WERI-Rb-1 (cell line): ENCODE measurements around the gene CAMTA1.

Experiments used
- DNase-seq: peaks from one replicate; pipeline ENCODE4 v3.0.0-alpha.2; 2020
- H3K27ac ChIP-seq: fragments of 250-450 bp; sonication (Bioruptor Pico); 2 replicates; pipeline ENCODE4 v1.5.1; 2020; ENCODE audit warnings: mild to moderate bottlenecking, moderate library complexity
- H3K27me3 ChIP-seq: fragments of 250-450 bp; sonication (Bioruptor Pico); 2 replicates; pipeline ENCODE4 v1.5.1; 2021; ENCODE audit warnings: mild to moderate bottlenecking, low read depth, moderate library complexity; ENCODE audit not compliant: insufficient read depth, severe bottlenecking
- H3K36me3 ChIP-seq: fragments of 250-450 bp; sonication (Bioruptor Pico); 2 replicates; pipeline ENCODE4 v1.5.1; 2020; ENCODE audit warnings: mild to moderate bottlenecking, moderate library complexity
- H3K4me3 ChIP-seq: 2 replicates; pipeline ENCODE4 v1.5.1; 2011; ENCODE audit warnings: low read depth, mild to moderate bottlenecking, control low read depth, low read length
- H3K9me3 ChIP-seq: fragments of 250-450 bp; sonication (Bioruptor Pico); 2 replicates; pipeline ENCODE4 v1.5.1; 2021; ENCODE audit warnings: mild to moderate bottlenecking, moderate library complexity; ENCODE audit not compliant: severe bottlenecking
- CTCF ChIP-seq: IDR thresholded peaks from 2 replicates; pipeline ENCODE4 v1.5.1; 2011; ENCODE audit warnings: low read depth, mild to moderate bottlenecking, control low read depth, inconsistent platforms, low read length

Gene CAMTA1

GRCh38 chr1:7087888-7088287, 302.6 kb downstream of the CAMTA1 start:
- Histone ChIP-seq H3K36me3 (no peaks in the 10 kb centered on the region), H3K27me3 (no peaks in the 10 kb centered on the region), H3K9me3 (no peaks in the 10 kb centered on the region), H3K27ac (no peak overlapping the region), H3K4me3 (no peak overlapping the region)
- DNase-seq, result no peak
- no peak for TF ChIP-seq CTCF

GRCh38 chr1:7089497-7089896, 304.2 kb downstream of the CAMTA1 start:
- no peak for TF ChIP-seq CTCF

GRCh38 chr1:7093297-7093696, 308.0 kb downstream of the CAMTA1 start:
- no peak for DNase-seq
- H3K9me3 ChIP-seq, result no peaks in the 10 kb centered on the region
- no peak overlapping the region for H3K4me3 ChIP-seq
- H3K27ac ChIP-seq, result no peak overlapping the region
- H3K36me3 ChIP-seq, result no peaks in the 10 kb centered on the region
- TF ChIP-seq CTCF, result no peak
- no peaks in the 10 kb centered on the region for H3K27me3 ChIP-seq

More at GRCh38 chr1:7089497-7089896, 304.2 kb downstream of the CAMTA1 start:
- Histone ChIP-seq H3K27me3 (no peaks in the 10 kb centered on the region), H3K9me3 (no peaks in the 10 kb centered on the region), H3K27ac (no peak overlapping the region), H3K4me3 (no peak overlapping the region), H3K36me3 (no peaks in the 10 kb centered on the region)
- no peak for DNase-seq

- TF ChIP-seq CTCF, result no peak
- Histone ChIP-seq H3K9me3 (no peaks in the 10 kb centered on the region), H3K27ac (no peak overlapping the region), H3K4me3 (no peak overlapping the region), H3K36me3 (no peaks in the 10 kb centered on the region), H3K27me3 (no peaks in the 10 kb centered on the region)
- DNase-seq, result no peak
These were observed 308.8 kb downstream of the CAMTA1 start for GRCh38 chr1:7094086-7094485.

GRCh38 chr1:7094509-7094908, 309.3 kb downstream of the CAMTA1 start:
- Histone ChIP-seq H3K36me3 (no peaks in the 10 kb centered on the region), H3K4me3 (no peak overlapping the region), H3K27me3 (no peaks in the 10 kb centered on the region), H3K9me3 (no peaks in the 10 kb centered on the region), H3K27ac (no peak overlapping the region)
- no peak for DNase-seq
- no peak for TF ChIP-seq CTCF

- Histone ChIP-seq H3K27ac (no peak overlapping the region), H3K4me3 (no peak overlapping the region), H3K9me3 (no peaks in the 10 kb centered on the region), H3K27me3 (no peaks in the 10 kb centered on the region), H3K36me3 (no peaks in the 10 kb centered on the region)
- no peak for TF ChIP-seq CTCF
- DNase-seq, result no peak
These were observed 310.2 kb downstream of the CAMTA1 start for GRCh38 chr1:7095343-7095964.
